ENCODE data around the gene TIGAR.

GRCh38 chr12:4289231-4289878 lies 31.7 kb upstream of the TIGAR start:
- TF ChIP-seq CTCF (IDR thresholded peaks at IDR 0.05) (no peak), EP300 (IDR thresholded peaks at IDR 0.05) (no peak), POLR2A (IDR thresholded peaks at IDR 0.05) (no peak)
